G401.6 (cell line): Measurements from ENCODE around the gene TBCCD1.
"Not testable (repeated sequence)": the region's sequence is repeated elsewhere in the genome, so short reads cannot be mapped to it uniquely, and the experiment has no call there.

ENCODE experiments used
- FAIRE-seq: peaks from 2 replicates; lab custom pipeline; 2012; peaks lifted over from hg19 to GRCh38; lab: Jason Lieb, UNC

The TBCCD1 gene

DNA sequence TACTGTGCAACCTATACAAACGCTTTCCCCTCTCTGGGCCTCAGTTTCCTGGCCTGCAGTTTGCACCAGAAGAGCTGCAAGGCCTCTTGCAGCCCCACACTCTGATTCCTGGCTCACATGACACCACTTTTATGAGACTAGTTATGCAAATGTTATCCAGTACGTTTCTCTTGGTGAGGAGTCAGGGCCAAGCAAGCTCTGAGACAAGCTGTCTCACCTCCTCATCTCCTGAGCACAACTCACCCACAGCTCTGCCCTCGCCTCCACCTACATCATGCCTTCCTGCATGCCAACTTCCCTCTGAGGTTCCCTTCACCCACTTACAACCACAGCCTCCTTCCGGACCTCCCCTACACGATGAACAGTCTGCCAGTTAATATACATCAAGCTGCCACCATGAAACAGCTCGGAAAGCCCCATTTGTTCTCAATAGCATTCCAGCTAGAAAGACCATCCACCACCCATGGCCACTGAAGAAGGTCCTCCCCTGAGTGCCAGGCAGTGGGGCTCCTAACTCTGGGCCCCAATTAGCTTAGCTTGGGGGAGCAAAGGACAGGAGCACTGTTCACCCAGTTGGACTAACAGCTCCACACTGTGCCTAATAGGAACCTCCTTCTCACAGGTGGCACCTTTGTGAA is 48.0 kb downstream of the TBCCD1 start:
- FAIRE-seq, result no peak

DNA sequence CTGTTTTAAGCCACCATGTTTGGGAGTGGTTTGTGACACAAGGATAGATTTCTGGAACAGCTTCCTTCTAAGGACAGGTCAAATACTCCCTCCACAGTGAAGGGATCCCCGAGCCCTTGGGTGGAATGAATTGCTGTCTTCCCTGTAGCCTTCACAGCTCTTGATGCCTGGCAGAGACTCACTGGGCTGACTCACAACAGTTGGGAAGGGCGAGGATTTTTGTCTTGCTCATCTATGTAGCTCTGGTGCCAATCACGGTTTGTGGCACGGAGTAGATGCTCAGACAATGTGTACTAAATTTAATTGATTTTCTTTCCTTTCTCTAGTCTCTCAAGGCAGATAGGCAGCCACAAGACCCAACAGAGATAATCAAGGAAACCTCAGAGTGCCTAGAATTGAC is 49.9 kb downstream of the TBCCD1 start:
- no peak for FAIRE-seq

DNA sequence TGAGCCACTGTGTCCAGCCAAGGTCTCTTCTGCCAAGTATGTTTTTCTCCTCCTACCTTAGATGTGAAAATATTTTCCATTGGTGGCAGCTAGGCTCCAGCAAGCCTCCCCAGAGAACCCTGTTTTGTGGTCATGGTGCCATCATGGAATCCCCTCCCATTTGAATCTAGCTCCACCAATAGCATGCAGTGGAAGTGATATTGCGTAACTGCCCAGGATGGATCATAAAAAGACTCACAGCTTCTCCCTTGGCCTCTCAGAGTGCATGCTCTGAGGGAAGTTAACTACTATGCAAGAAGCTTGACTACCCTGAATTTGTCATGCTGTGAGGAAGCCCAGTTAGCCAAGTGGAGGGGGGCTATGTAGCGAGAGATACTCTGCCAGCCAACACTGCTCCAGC is 50.5 kb downstream of the TBCCD1 start:
- no peak for FAIRE-seq

DNA sequence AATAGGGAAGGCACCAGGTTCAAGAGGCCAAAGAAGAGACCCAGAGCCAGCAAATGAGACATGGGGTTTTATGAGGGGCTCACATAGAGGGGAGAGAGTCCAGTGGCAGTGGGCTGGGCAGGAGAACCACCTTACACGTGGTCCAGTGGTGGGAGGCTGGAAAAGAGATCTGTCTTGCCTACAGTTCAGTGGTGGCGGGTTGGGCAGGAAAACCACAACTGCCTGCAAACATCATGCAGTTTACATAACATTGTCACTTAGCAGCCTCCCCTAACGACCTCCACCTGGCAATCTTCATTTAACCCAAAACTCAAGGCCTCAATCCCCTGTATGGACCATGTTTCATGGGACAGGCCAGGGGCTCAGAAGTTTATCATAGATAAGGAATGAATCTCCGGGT is 52.0 kb downstream of the TBCCD1 start:
- no peak for FAIRE-seq

DNA sequence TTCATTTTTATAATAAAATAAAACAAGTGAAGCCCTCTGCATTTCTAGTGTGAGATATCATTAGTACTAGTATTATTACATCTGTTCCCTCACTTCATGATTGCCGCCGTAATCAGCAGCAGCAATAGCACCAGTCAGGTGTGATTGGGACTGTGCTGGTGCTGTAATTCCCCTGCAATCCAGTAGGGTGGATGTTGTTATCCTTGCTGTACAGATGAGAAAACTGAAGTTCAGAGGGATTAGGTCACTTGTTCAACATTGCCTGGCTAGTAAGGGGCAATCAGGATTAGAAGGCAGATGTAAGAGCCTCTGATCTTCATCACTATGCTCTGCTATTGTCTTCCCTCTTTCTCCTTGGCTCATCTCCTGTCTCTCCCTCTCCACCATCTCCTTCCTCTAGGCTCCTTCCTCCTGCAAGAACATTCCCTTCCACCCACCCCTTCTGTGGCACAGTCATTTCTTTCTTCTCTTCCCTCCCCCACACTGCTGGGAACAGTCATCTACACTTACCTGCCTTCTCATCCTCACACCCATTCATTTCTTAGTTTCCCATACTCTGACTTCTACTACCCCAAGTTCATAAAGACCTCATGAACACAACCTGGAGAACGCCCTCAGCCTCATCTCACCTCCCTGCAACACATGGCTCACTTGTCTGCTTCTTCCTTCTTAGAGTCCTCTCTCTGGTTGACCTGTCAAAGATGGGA is 52.7 kb downstream of the TBCCD1 start:
- FAIRE-seq, result no peak

DNA sequence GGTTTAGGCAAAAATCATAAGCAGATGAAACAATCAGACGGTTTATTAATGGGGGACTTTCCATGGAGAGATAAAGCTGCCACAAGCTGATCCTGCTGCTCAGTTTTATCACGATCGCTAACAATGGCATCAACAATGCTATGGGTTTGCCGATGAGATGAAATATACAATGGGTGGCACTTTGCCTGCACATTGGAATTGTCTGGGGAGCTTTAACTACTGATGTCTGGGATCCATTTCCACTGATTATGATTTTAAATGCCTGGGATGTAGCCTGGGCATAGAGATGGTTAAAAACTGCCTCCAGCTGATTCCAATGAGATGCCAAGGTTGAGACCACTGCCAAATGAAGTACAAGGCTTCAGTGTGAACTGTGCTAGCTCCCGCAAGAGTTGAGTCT is 53.8 kb downstream of the TBCCD1 start:
- no peak for FAIRE-seq

DNA sequence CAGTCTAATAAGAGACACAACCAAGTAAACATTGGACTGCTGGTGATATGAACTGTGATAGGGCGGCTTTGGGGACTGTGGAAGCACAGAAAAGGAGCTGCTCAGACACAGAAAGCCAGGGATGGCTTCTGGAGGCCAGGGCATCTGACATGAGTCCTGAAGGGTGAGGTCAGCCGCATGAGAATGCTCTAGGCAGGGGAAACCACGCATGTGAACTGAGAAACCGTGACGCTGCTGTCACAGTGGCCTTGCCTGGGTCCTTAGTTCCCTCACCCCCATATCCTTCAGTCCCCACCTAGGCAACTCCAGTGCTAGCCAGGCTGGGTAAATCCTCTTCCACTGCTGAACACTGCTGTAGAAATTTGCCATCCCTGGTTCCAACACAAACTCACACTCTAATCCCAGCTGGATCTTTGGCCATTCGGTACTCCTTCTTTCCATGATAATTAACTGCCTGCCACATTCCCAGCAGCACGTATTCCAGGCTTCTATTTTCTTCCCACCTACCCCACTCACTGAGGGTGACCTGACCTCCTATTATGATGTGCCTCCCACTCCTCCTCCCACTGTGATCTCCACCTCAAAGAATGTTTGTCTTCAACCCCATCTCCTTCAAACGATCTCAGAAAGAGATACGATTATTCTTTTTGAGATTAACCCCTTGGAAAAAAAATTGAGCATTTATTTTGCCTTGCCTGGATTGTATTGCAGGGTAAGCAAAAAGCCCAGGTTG is 54.4 kb downstream of the TBCCD1 start:
- no peak for FAIRE-seq

DNA sequence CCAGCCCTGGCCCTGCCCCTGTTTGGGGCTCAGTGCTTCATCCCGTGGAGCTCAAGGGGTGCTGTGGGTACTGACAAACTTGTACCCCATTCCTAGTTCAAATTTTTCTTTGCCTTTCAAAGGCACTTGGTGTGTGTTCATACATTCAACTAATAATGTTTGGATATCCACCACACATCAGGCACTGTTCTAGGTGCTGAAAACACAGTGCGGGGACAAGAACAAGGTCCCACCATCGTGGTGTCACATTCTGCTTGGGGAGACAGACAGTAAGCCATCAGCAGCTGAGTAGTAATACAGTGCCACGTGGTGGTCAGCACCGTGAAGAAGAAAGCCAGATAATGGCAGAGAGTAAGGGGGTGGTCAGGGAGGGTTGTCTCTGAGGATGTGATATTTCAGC is 55.4 kb downstream of the TBCCD1 start:
- no peak for FAIRE-seq

DNA sequence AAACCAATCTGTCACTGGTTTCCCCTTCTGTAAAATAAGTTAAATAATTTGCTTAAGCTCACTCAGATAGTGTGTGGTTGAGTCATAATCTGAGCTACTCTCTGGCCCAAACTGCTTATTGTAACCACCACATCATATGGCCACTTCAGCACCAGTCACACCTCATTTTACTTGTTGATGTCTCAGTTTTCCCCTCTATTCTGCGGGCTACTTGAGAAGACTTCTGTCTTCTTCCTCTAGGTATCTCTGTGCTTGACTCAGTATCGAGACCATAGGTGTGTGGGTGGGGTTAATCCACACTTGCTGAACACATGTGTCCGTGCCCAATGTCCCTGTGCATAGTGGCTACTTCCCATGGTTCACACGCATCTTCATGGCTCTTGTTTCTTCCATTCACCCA is 55.9 kb downstream of the TBCCD1 start:
- no peak for FAIRE-seq

DNA sequence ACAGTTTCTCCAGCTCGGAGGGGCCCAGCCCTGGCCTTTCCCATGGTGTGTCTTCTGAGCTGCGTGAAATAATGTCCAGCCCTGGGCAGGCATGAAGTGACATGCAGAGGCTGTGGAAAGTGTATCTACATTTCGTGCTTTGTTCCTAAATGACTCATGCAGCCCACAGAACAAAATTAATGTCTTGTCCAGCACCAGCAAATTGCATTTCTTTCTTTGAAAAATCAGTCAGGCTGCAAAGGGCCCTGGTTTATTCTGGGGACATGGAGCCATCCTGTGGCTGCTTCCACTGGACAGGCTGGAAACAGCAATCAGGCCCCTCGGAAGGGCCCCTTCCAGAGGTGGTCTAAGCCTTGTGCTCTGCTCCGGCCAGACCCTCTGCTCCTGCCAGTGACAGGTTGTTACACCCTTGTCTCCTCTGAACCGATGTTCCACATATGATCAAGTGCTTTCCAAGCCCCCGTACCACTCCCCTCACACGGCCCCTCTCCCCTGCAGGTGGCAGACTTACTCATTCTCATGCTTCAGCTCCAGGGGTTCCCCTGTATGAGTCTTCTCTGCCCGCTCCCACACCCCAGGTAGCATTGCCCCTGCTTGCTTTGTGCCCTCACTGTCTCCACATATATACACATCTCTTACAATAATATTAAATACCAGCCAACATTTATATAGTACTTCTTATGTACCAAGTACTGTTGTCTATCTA is 56.6 kb downstream of the TBCCD1 start:
- no peak for FAIRE-seq

DNA sequence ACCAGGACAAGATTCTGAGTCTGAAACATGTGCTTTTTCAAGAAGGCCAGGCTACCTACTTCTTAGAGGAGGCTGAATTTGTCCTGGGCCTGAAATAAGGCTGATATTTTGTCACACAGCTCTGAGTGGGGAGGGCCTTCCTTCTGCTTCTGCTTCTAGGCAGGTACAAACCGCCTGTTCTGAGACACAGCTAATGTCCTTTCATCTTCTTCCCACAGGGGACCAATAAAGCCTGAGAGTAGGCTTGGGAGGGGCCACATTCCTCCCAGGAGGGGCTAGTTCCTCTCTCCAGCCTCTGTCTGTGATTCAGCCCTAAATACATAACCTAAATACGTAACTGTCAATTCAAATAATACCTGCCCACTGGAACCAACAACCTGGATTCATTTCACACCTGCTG is 57.7 kb downstream of the TBCCD1 start:
- FAIRE-seq, result no peak

DNA sequence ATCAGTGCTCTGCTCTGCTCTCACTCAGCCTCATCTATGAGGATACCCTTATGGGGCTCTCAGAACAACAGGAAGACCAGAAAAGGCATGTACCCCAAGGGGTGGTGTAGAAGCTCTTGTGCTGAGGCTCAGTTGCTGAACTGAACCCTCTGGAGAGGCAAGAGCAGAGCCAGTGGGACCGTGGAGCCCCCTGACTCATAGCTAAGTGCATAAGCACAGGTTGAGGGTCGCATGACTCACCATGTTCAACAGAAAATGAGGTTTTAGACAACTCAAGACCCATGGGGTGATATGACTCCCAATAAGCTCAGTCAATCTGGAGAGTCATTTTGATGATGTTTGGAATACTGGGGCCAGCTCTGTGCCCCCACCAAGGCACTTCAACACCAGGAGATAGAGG is 60.3 kb downstream of the TBCCD1 start:
- FAIRE-seq, result no peak

DNA sequence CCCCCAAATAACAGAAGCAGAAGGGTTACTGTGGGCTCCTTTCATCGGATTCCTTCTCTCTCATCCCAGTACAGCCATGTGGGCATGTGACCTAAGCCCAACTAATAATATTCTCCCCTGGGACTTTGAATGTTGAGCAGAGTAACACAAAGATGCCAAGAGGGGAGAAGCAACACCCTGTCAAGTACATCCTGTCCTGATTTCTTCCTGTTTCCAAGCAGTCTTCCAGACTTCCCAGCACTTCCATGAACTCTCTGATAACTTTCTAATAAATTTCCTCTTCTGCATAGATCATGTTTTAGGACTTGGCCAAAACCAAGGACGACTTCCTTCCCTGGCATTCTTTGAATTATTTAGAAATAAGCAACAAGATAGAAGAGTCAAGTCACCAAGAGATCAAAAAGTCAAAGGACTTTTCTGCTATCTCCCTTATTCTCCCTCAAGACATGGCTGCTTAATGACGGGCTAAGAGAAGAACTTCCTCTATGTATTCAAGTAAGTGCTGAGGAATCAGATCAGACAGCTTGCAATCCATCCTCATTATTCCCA is 60.9 kb downstream of the TBCCD1 start:
- FAIRE-seq, result no peak

DNA sequence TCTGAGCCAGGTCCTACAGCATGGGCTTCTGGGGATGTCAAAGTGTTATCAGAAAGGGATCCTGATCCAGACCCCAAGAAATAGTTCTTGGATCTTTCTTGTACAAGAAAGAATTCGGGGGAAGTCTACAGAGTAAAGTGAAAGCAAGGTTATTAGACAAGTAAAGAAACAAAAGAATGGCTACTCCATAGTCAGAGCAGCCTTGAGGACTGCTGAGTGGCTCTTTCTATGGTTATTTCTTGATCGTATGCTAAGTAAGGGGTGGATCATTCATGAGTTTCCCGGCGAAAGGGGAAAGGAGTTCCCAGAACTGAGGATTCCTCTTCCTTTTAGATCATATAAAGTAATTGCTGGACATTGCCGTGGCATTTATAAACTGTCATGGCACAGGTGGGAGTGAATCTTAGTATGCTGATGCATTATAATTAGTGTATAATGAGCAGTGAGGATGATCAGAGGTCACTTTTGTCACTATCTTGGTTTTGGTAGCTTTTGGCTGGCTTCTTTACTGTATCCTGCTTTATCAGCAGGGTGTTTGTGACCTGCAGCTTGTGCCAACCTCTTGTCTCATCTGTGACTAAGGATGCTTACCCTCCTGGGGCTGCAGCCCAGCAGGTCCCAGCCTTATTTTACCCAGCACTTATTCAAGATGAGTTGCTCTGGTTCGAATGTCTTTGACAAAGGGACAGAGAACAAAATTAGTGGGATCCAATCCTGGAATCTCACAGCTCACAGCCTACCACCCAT is 64.0 kb downstream of the TBCCD1 start:
- FAIRE-seq, result no peak

DNA sequence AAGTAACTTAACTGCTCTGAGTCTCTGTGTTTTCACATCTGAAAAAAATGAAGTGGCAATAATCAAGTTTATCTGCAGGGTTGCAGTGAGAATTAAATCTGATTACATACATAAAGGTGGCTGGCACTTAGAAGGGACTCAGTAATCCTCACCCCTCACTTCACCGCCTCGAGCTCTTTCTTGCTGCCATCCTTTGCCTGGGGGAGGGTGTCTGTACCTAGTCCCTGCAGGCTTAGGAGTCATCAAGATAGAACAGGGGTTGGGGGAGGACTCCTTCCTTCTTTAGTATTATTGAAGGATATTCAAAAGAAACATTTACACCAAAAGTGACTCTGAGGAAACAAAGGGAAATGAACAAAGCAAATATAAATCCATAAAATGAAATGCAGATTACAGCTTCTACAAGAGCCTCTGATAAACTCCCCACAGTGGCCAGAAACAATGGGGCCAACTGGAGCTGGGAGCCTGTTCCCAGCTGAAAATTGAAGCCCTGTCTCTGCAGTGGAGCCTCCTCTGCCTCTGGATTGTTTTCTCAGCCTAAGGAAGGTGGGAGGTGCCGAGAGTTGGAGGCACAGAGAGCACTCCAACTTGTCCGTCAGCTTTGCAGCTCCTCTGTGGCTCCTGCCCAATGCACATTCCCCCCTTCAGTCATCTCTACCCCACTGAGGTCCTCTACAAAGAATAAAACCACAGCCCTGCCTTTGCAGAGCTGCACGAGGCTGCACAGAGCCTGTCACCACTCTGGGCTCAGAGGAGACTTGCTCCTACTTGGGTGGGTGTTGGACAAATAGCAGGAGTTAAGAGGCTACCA is 64.8 kb downstream of the TBCCD1 start:
- no peak for FAIRE-seq

DNA sequence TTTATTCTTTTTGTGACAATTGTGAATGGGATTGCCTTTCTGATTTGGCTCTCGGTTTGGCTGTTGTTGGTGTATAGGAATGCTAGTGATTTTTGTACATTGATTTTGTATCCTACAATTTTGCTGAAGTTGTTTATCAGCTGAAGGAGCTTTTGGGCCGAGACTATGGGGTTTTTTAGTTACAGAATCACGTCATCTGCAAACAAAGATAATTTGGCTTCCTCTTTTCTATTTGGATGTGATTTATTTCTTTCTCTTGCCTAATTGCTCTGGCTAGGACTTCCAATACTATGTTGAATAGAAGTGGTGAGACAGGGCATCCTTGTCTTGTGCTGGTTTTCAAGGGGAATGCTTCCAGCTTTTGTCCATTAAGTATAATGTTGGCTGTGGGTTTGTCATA is 67.2 kb downstream of the TBCCD1 start:
- FAIRE-seq, result not testable (repeated sequence)

DNA sequence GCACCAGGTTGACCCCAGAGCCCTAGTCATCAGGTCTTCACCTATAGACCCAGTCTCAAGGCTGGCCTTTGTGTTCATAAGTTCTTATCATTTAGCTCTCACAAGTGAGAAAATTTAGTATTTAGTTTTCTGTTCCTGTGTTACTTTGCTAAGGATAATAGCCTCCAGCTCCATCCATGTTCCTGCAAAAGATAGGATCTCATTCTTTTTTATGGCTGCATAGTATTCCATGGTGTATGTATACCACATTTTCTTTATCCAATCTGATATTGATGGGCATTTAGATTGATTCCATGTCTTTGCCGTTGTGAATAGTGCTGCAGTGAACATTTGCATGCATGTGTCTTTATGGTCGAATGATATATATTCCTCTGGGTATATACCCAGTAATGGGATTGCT is 69.1 kb downstream of the TBCCD1 start:
- not testable (repeated sequence) for FAIRE-seq

DNA sequence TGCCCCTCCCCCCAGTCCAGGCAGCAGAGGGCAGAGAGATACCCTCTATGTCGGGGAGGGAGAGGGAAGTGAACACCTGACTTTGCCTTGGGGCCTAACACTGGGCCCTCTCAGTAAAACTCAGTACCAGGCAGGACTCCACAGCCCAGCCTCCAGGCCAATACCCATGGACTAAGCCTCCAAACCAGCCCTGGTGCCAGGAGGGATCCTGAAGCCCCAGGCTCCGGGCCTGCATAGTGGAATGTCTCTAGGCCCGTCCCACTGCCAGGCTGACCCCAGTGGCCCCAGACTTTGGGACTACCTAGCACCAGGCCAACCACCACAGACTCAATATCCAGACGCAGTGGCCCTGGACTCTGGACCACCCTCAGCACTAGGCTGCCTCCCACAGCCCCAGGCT is 69.5 kb downstream of the TBCCD1 start:
- FAIRE-seq, result no peak

DNA sequence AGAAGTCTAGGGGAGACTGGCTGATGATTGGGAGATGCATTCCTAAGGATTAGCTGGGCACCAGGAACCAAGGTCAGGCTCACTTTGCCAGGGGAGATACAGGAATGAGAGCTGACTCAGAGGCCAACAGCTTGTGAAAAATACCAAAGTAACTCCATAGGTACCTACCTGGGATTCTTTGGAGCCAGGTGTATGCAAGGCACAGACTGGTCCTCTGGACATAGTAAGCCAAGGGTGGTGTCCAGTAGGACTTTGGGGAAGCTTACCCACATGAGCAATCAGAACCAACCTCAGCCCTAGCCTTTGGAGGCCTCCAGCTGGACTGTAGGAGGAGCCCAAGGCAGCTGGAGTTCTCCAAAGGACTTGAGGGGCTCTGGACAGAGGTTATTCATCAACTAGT is 70.5 kb downstream of the TBCCD1 start:
- FAIRE-seq, result no peak
